IPS-NIHi7 (cell line): ENCODE measurements around the gene MACROH2A1.

ENCODE experiments used
- DNase-seq: peaks from one replicate; pipeline ENCODE4 v3.0.0; 2012; ENCODE audit warnings: mixed read lengths; ENCODE audit errors: extremely low spot score

The MACROH2A1 gene

GRCh38 chr5:135289651-135290050 lies 109.4 kb downstream of the MACROH2A1 start:
- no peak for DNase-seq

GRCh38 chr5:135287551-135287950 lies 111.5 kb downstream of the MACROH2A1 start:
- DNase-seq, result no peak
